ENCODE measurements around the gene SCAMP5.

Gene SCAMP5

GRCh38 chr15:75053748-75054125 is 58.4 kb downstream of the SCAMP5 start:
- Histone ChIP-seq H3K4me1 (peaks cover 14% of the 10 kb centered on the region), H3K27me3 (no peaks in the 10 kb centered on the region)
- DNase-seq = no peak

GRCh38 chr15:75054172-75054897 is 59.0 kb downstream of the SCAMP5 start:
- H3K36me3 ChIP-seq = no peaks in the 10 kb centered on the region
- no peaks in the 10 kb centered on the region for H3K9me3 ChIP-seq
- no peak for TF ChIP-seq CTCF (IDR thresholded peaks at IDR 0.05; ENCODE audit: low read depth, low read length)
- H3K27me3 ChIP-seq = no peaks in the 10 kb centered on the region
- H3K4me1 ChIP-seq = peaks cover 8% of the 10 kb centered on the region
- H3K4me3 ChIP-seq (ENCODE audit: low read depth, low read length) = no peak overlapping the region
- DNase-seq = no peak

More at GRCh38 chr15:75053748-75054125, 58.4 kb downstream of the SCAMP5 start:
- Histone ChIP-seq H3K9me3 (no peaks in the 10 kb centered on the region), H3K36me3 (peaks cover 3% of the 10 kb centered on the region; the same call in 1 of the 2 replicates), H3K4me3 (ENCODE audit: low read depth, low read length) (no peak overlapping the region)
- TF ChIP-seq CTCF (IDR thresholded peaks at IDR 0.05; ENCODE audit: low read depth, low read length) = no peak

- Histone ChIP-seq H3K36me3 (no peaks in the 10 kb centered on the region), H3K4me3 (ENCODE audit: low read depth, low read length) (no peak overlapping the region), H3K4me1 (peaks cover 2% of the 10 kb centered on the region; the same call in 1 of the 2 replicates), H3K9me3 (no peaks in the 10 kb centered on the region), H3K27me3 (no peaks in the 10 kb centered on the region)
- TF ChIP-seq CTCF (IDR thresholded peaks at IDR 0.05; ENCODE audit: low read depth, low read length) = no peak
- no peak for DNase-seq
These were observed 60.7 kb downstream of the SCAMP5 start for GRCh38 chr15:75056036-75056435.

GRCh38 chr15:75058127-75058905 is 63.0 kb downstream of the SCAMP5 start:
- H3K36me3 ChIP-seq = no peaks in the 10 kb centered on the region
- no peaks in the 10 kb centered on the region for H3K27me3 ChIP-seq
- no peak overlapping the region for H3K4me3 ChIP-seq (ENCODE audit: low read depth, low read length)
- DNase-seq = no peak
- no peaks in the 10 kb centered on the region; the same call in 1 of the 2 replicates for H3K4me1 ChIP-seq
- no peak for TF ChIP-seq CTCF (IDR thresholded peaks at IDR 0.05; ENCODE audit: low read depth, low read length)
- no peaks in the 10 kb centered on the region for H3K9me3 ChIP-seq

GRCh38 chr15:75059607-75060006 is 64.2 kb downstream of the SCAMP5 start:
- Histone ChIP-seq H3K27me3 (no peaks in the 10 kb centered on the region), H3K4me1 (no peaks in the 10 kb centered on the region), H3K4me3 (ENCODE audit: low read depth, low read length) (no peak overlapping the region), H3K36me3 (no peaks in the 10 kb centered on the region), H3K9me3 (no peaks in the 10 kb centered on the region)
- DNase-seq = no peak
- TF ChIP-seq CTCF (IDR thresholded peaks at IDR 0.05; ENCODE audit: low read depth, low read length) = no peak

GRCh38 chr15:75061272-75061671 is 65.9 kb downstream of the SCAMP5 start:
- H3K36me3 ChIP-seq = no peaks in the 10 kb centered on the region
- H3K9me3 ChIP-seq = no peaks in the 10 kb centered on the region
- H3K4me3 ChIP-seq (ENCODE audit: low read depth, low read length) = no peak overlapping the region
- H3K27me3 ChIP-seq = no peaks in the 10 kb centered on the region
- TF ChIP-seq CTCF (IDR thresholded peaks at IDR 0.05; ENCODE audit: low read depth, low read length) = no peak
- no peaks in the 10 kb centered on the region; the same call in 1 of the 2 replicates for H3K4me1 ChIP-seq
- no peak for DNase-seq

Measured in BE2C (cell line).